Nephron (organoid): ENCODE results near the gene GUCA1C.
A peak's percentile ranks its signal among the peaks of the same experiment; 100 is the strongest.

Experiments used
- H3K27ac Mint-ChIP-seq, 3 experiments: 2 replicates each; pipeline ENCODE4 v1.8.0; 2020; ENCODE audit warnings: mixed read lengths in 3 of 3, mild to moderate bottlenecking in 2 of 3, moderate library complexity in 1 of 3
- H3K27me3 Mint-ChIP-seq: 2 replicates; pipeline ENCODE4 v1.8.0; 2021; ENCODE audit warnings: low read depth, mild to moderate bottlenecking, moderate library complexity, mixed read lengths
- H3K36me3 Mint-ChIP-seq: 2 replicates; pipeline ENCODE4 v1.8.0; 2020; ENCODE audit warnings: low read depth, mixed read lengths
- H3K4me1 Mint-ChIP-seq: 2 replicates; pipeline ENCODE4 v1.8.0; 2020; ENCODE audit warnings: mixed read lengths
- H3K4me3 Mint-ChIP-seq, 3 experiments: 2 replicates each; pipeline ENCODE4 v1.8.0; 2020; ENCODE audit warnings: mild to moderate bottlenecking in 3 of 3, mixed read lengths in 3 of 3, moderate library complexity in 2 of 3
- H3K9me3 Mint-ChIP-seq: 2 replicates; pipeline ENCODE4 v1.8.0; 2020; ENCODE audit warnings: mixed read lengths
- TF ChIP-seq, protein P1 (sequence below), 3 experiments: fragments of 200-600 bp; sonication (generic); IDR thresholded peaks; one replicate each; pipeline ENCODE4 v1.5.0; 2021; ENCODE audit warnings: antibody characterized with exemption in 3 of 3; ENCODE audit not compliant: unreplicated experiment in 3 of 3

The GUCA1C gene

GRCh38 chr3:108947855-108948254 lies 5.8 kb downstream of the GUCA1C start:
- Mint-ChIP-seq H3K9me3 (no peaks in the 10 kb centered on the region), H3K4me1 (no peaks in the 10 kb centered on the region), H3K27ac (no peak overlapping the region), H3K36me3 (no peaks in the 10 kb centered on the region), H3K4me3 (no peak overlapping the region), H3K27me3 (no peaks in the 10 kb centered on the region)
- TF ChIP-seq, protein P1, sequence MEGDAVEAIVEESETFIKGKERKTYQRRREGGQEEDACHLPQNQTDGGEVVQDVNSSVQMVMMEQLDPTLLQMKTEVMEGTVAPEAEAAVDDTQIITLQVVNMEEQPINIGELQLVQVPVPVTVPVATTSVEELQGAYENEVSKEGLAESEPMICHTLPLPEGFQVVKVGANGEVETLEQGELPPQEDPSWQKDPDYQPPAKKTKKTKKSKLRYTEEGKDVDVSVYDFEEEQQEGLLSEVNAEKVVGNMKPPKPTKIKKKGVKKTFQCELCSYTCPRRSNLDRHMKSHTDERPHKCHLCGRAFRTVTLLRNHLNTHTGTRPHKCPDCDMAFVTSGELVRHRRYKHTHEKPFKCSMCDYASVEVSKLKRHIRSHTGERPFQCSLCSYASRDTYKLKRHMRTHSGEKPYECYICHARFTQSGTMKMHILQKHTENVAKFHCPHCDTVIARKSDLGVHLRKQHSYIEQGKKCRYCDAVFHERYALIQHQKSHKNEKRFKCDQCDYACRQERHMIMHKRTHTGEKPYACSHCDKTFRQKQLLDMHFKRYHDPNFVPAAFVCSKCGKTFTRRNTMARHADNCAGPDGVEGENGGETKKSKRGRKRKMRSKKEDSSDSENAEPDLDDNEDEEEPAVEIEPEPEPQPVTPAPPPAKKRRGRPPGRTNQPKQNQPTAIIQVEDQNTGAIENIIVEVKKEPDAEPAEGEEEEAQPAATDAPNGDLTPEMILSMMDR (IDR thresholded peaks at IDR 0.05; ENCODE audit: unreplicated experiment in 3 of 3), result no peak

DNA sequence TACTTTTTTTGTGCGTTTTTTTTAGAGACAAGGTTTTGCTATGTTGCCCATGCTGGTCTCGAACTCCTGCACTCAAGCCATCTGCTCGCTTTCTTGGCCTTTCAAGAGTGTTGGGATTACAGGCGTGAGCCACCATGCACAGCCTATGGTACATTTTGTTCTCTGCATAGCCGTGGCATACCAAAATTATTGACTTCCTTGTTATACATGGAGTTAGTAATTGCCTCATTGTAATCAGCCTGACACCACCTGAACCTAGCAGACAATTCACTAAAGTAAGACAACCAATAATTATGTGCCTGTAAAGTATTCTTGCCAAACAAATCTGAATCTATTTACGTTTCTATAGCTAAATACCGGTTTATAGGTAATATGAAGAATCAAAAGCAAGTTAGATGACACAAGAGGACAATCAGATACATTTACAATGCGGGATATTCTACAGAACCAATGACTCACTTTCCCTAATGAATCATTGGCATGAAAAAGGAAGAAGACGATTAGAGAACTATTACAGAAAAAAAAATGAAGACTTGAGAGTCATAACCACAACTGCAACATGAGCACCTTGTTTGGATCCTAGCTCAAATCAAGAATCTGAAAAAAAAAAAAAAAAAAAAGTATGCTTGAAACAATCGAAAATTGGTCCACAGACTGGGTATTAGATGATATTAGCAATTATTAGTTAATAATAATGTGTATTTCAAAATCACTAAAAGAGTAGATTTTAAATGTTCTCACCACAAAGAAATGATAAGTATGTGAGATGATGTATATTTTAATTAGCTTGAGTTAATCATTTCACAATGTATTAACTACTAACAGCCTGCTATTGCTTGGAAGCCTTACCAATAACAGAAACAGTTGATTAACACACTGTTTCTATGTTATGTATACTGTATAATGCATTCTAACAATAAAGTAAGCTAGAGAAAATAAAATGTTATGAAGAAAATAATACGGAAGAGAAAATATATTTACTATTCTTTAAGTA lies 7.1 kb downstream of the GUCA1C start:
- H3K27ac Mint-ChIP-seq, result no peak overlapping the region
- no peak overlapping the region for H3K4me3 Mint-ChIP-seq

GRCh38 chr3:108940568-108941263 lies 13.0 kb downstream of the GUCA1C start:
- Mint-ChIP-seq H3K27me3 (peaks cover 4% of the 10 kb centered on the region), H3K36me3 (no peaks in the 10 kb centered on the region), H3K4me1 (peaks cover 18% of the 10 kb centered on the region), H3K4me3 (no peak overlapping the region), H3K27ac (peak overlapping the region in 2 of 3 experiments; percentile 69 to 71), H3K9me3 (no peaks in the 10 kb centered on the region)
- TF ChIP-seq, protein P1 (IDR thresholded peaks at IDR 0.05; ENCODE audit: unreplicated experiment in 3 of 3), result no peak

More for the DNA sequence above, 7.1 kb downstream of the GUCA1C start:
- TF ChIP-seq, protein P1 (IDR thresholded peaks at IDR 0.05; ENCODE audit: unreplicated experiment in 3 of 3), result no peak
- no peaks in the 10 kb centered on the region for H3K36me3 Mint-ChIP-seq
- H3K4me1 Mint-ChIP-seq, result no peaks in the 10 kb centered on the region
- H3K9me3 Mint-ChIP-seq, result no peaks in the 10 kb centered on the region
- H3K27me3 Mint-ChIP-seq, result no peaks in the 10 kb centered on the region

- H3K27me3 Mint-ChIP-seq, result peaks cover 4% of the 10 kb centered on the region
- TF ChIP-seq, protein P1 (IDR thresholded peaks at IDR 0.05; ENCODE audit: unreplicated experiment in 3 of 3), result no peak
- peaks cover 18% of the 10 kb centered on the region for H3K4me1 Mint-ChIP-seq
- H3K27ac Mint-ChIP-seq, result peak overlapping the region in 2 of 3 experiments; percentile 69 to 71
- no peaks in the 10 kb centered on the region for H3K36me3 Mint-ChIP-seq
- no peak overlapping the region for H3K4me3 Mint-ChIP-seq
- no peaks in the 10 kb centered on the region for H3K9me3 Mint-ChIP-seq
Measured at GRCh38 chr3:108940166-108940565, 13.5 kb downstream of the GUCA1C start.

DNA sequence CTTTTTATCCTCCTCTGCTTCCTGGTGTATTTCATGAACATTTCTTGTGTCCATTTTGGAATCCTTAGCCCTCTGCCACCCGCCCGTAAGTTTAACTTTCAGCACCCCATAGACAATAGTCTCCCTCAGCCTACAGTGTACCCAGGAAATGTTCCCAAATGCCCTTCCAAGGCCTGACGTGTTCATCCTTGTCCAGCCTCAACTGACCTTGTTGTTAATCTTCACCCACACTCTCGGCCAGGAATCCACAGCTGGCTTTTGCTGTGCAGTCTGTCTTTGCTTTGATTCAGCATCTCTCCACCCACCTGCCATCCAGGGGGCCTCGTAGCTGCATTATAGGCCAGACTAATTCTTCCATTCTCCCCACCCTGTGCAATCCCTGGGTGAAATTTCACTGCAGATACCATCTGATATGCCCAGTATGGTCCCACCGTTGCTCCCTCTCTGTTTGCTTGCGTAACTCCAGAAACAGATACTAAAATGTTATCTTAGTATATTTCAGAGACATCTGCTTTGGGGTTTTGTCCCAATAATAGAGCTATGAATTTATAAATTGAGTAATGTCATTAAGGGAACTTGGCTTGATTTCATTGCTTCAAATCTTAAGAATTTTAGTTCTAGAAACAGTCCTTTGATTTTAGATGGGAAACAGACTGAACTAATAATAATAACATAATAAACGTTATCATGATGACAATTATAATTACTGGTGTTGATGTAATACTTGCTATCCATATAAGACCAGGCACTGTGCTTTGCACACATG lies 16.6 kb downstream of the GUCA1C start:
- TF ChIP-seq, protein P1 (IDR thresholded peaks at IDR 0.05; ENCODE audit: unreplicated experiment in 3 of 3), result no peak
- no peak overlapping the region for H3K4me3 Mint-ChIP-seq

More for the DNA sequence above, 16.6 kb downstream of the GUCA1C start:
- H3K9me3 Mint-ChIP-seq, result no peaks in the 10 kb centered on the region
- no peaks in the 10 kb centered on the region for H3K36me3 Mint-ChIP-seq
- H3K27ac Mint-ChIP-seq, result peak overlapping the region in 1 of 3 experiments; percentile 32
- H3K4me1 Mint-ChIP-seq, result peaks cover 18% of the 10 kb centered on the region
- peaks cover 4% of the 10 kb centered on the region for H3K27me3 Mint-ChIP-seq
